Measurements from ENCODE around the gene ANKDD1A. TPM values are rescaled to one million over a fixed set of nuclear protein-coding genes. Genes with fewer than 3 reads are reported as not detected.

ANKDD1A gene
- total RNA-seq, 4 donors from 2014 or later = 5.9 to 18.5 (median 7.5) TPM

GRCh38 chr15:64960153-64960552 is 48.5 kb downstream of the ANKDD1A start:
- no peak for TF ChIP-seq CTCF (IDR thresholded peaks at IDR 0.05)
- DNase-seq (ENCODE audit: low spot score) = no peak
- no peak for ATAC-seq (ENCODE audit: low FRiP score)

GRCh38 chr15:64961013-64961412 is 49.3 kb downstream of the ANKDD1A start:
- DNase-seq (ENCODE audit: low spot score) (no peak), ATAC-seq (ENCODE audit: low FRiP score) (no peak)
- no peak for TF ChIP-seq CTCF (IDR thresholded peaks at IDR 0.05)

- no peak for ATAC-seq (ENCODE audit: low FRiP score)
- DNase-seq (ENCODE audit: low spot score) = no peak
- no peak for TF ChIP-seq CTCF (IDR thresholded peaks at IDR 0.05)
Observed at GRCh38 chr15:64969401-64969800, 57.7 kb downstream of the ANKDD1A start.

- no peak for TF ChIP-seq CTCF (IDR thresholded peaks at IDR 0.05)
- no peak for ATAC-seq (ENCODE audit: low FRiP score)
- DNase-seq (ENCODE audit: low spot score) = no peak
Observed at GRCh38 chr15:64970698-64971097, 59.0 kb downstream of the ANKDD1A start.

- ATAC-seq (ENCODE audit: low FRiP score) (no peak), DNase-seq (ENCODE audit: low spot score) (no peak)
- TF ChIP-seq CTCF (IDR thresholded peaks at IDR 0.05) = no peak
Observed at GRCh38 chr15:64975390-64975789, 63.7 kb downstream of the ANKDD1A start.

GRCh38 chr15:64979252-64979710 is 67.6 kb downstream of the ANKDD1A start:
- DNase-seq (ENCODE audit: low spot score) (no peak), ATAC-seq (ENCODE audit: low FRiP score) (no peak)
- no peak for TF ChIP-seq CTCF (IDR thresholded peaks at IDR 0.05)

- no peak for DNase-seq (ENCODE audit: low spot score)
- no peak for TF ChIP-seq CTCF (IDR thresholded peaks at IDR 0.05)
- ATAC-seq (ENCODE audit: low FRiP score) = no peak
Observed at GRCh38 chr15:64981812-64982431, 70.2 kb downstream of the ANKDD1A start.
